Small intestine (tissue), 7 donors: ENCODE results near the gene KLHL35. TPM values are rescaled to one million over a fixed set of nuclear protein-coding genes. Genes with fewer than 3 reads are reported as not detected.

ENCODE experiments used
- DNase-seq, 2 donors: peaks; one replicate each; pipeline versions ENCODE4 v3.0.0 to v3.0.0-alpha.2; 2013
- FAIRE-seq: peaks from 2 replicates; lab custom pipeline; 2012; peaks lifted over from hg19 to GRCh38; lab: Jason Lieb, UNC
- H3K27ac ChIP-seq, 3 donors: one replicate each; pipeline ENCODE4 v1.5.1; 2013; ENCODE audit warnings: low read length in 2 of 3, mild to moderate bottlenecking in 2 of 3, control low read depth in 1 of 3, inconsistent platforms in 1 of 3, low read depth in 1 of 3, moderate library complexity in 1 of 3
- H3K27me3 ChIP-seq, 3 donors: one replicate each; pipeline ENCODE4 v1.6.1; 2013; ENCODE audit warnings: low read length in 3 of 3, inconsistent platforms in 1 of 3; ENCODE audit not compliant: control insufficient read depth in 3 of 3, insufficient read depth in 3 of 3
- H3K36me3 ChIP-seq, 3 donors: one replicate each; pipeline ENCODE4 v1.6.1; 2013; ENCODE audit warnings: low read length in 3 of 3, inconsistent platforms in 1 of 3, low read depth in 1 of 3, mild to moderate bottlenecking in 1 of 3, moderate library complexity in 1 of 3; ENCODE audit not compliant: control insufficient read depth in 3 of 3, insufficient read depth in 2 of 3
- H3K4me1 ChIP-seq, 3 donors: one replicate each; pipeline ENCODE4 v1.6.1; 2013; ENCODE audit warnings: low read length in 2 of 3, inconsistent platforms in 1 of 3, low read depth in 1 of 3, mild to moderate bottlenecking in 1 of 3, moderate library complexity in 1 of 3; ENCODE audit not compliant: control insufficient read depth in 3 of 3, insufficient read depth in 2 of 3
- H3K4me3 ChIP-seq, 3 donors: one replicate each; pipeline ENCODE4 v1.5.1; 2013; ENCODE audit warnings: low read length in 3 of 3, control low read depth in 1 of 3, inconsistent platforms in 1 of 3, low read depth in 1 of 3, mild to moderate bottlenecking in 1 of 3, moderate library complexity in 1 of 3
- H3K9me3 ChIP-seq, 2 donors: one replicate each; pipeline ENCODE4 v1.6.1; 2013; ENCODE audit warnings: low read depth in 1 of 2, low read length in 1 of 2; ENCODE audit not compliant: control insufficient read depth in 2 of 2, insufficient read depth in 1 of 2
- WGBS, 3 donors: extraction: QIAGEN DNeasy Blood & Tissue Kit; methylation state at CpG; one replicate each; pipeline ENCODE4 v1.1.7; 2013; 5-methylcytosine and 5-hydroxymethylcytosine counted together
- polyA plus RNA-seq, 4 donors: library from polyadenylated mRNA; stranded (reverse) in 3 of 4; unstranded in 1 of 4; fragments of 200-250 nt in 3 of 4; fragments of 120-200 nt in 1 of 4; gene quantifications; one replicate each; pipeline versions ENCODE4 v1.2.1 to v1.2.3, GENCODE V29; 2013
- donor health status: healthy with polysubstance abuse.
- donor health status: control.
- donor health status: control.
- donor health status: Bipolar disorder and iron deficiency.
- donor health status: healthy.

KLHL35 gene
- polyA plus RNA-seq, 4 donors = 0.81 to 0.97 TPM; not detected in 2

- no peak overlapping the region for H3K4me3 ChIP-seq
- no peaks in the 10 kb centered on the region for H3K27me3 ChIP-seq
- H3K36me3 ChIP-seq = peaks cover 0 to 74% (median 0%) of the 10 kb centered on the region in 3 donors
- 84 to 90% (median 84%) methylated on average over 7 of the region's 7 CpGs for WGBS, 3 donors
- H3K27ac ChIP-seq = no peak overlapping the region
- FAIRE-seq (no peak), DNase-seq (no peak)
- H3K4me1 ChIP-seq = no peaks in the 10 kb centered on the region
- H3K9me3 ChIP-seq = no peaks in the 10 kb centered on the region
Measured at GRCh38 chr11:75450236-75450635, 17.2 kb upstream of the KLHL35 start.

DNA sequence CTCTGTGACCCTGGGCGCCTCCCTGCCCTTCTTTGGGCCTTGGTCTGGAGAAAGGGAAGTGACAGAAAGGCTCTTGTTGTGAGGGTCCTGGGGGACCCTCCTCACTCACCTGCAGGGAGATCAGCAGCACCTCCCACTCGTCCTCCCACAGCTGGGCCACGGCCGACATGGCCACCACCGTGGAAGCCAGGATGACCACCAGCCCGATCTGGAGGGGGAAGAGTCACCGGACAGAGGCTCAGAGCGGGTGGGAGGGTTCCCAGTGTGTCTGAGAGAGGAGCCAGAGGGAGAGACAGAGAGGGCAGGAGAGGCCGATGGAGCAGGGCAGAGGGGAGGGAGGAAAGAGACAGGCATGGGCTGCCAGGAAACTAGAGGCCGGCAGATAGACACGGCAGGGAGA is 16.8 kb upstream of the KLHL35 start:
- H3K4me1 ChIP-seq = no peaks in the 10 kb centered on the region
- WGBS, 3 donors = 87 to 96% (median 89%) methylated on average over 11 of the region's 11 CpGs
- DNase-seq = no peak
- FAIRE-seq = no peak
- no peaks in the 10 kb centered on the region for H3K27me3 ChIP-seq
- no peaks in the 10 kb centered on the region for H3K9me3 ChIP-seq
- no peak overlapping the region for H3K4me3 ChIP-seq
- no peak overlapping the region for H3K27ac ChIP-seq
- peaks cover 0 to 70% (median 0%) of the 10 kb centered on the region in 3 donors for H3K36me3 ChIP-seq

DNA sequence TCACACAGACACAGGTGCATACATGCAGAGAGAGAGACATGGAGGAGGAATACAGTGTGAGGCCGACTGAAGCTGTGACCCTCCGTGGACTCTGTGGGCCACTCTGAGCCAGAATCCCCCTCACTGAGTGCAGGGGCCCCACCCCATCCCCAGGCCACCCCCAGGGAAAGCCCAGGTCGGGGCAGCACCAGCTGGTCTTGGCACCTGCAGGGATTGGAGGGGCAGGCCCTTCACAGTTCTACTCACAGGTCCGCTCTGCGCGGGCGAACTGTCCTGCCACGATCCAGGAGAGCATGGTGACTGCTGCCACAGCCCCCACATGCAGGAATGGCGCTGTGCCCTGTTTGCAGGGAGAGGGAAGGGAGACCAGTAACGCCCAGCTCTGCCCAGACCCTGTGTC is 16.3 kb upstream of the KLHL35 start:
- H3K4me1 ChIP-seq = no peaks in the 10 kb centered on the region
- no peak overlapping the region for H3K4me3 ChIP-seq
- no peaks in the 10 kb centered on the region for H3K9me3 ChIP-seq
- FAIRE-seq (no peak), DNase-seq (no peak)
- peaks cover 0 to 72% (median 0%) of the 10 kb centered on the region in 3 donors for H3K36me3 ChIP-seq
- H3K27ac ChIP-seq = no peak overlapping the region
- H3K27me3 ChIP-seq = no peaks in the 10 kb centered on the region
- 81 to 97% (median 92%) methylated on average over 10 of the region's 10 CpGs for WGBS, 3 donors

DNA sequence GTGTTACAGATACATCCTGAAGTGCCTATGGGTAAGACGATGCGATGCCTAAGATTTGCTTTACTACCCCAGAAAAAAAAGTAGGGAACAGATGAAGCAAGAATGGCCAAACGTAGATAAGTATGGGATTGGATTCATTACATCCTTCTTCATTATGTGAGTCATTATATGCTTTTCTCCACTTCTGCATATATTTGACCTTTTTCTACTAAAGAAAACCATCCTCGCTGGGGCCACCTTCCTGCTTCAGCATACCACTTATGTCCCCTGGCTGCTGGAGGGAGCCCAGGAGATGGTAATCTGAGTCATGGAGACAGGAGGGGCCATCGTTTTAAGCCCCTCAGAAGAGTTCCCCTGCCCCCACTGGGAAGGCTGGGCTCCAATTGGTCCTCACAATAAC is 14.4 kb upstream of the KLHL35 start:
- FAIRE-seq = no peak
- no peak for DNase-seq
- no peaks in the 10 kb centered on the region for H3K4me1 ChIP-seq
- H3K27ac ChIP-seq = no peak overlapping the region
- H3K27me3 ChIP-seq = no peaks in the 10 kb centered on the region
- H3K36me3 ChIP-seq = peaks cover 0 to 76% (median 0%) of the 10 kb centered on the region in 3 donors
- WGBS, 3 donors = 75 to 79% (median 76%) methylated on average over 5 of the region's 5 CpGs
- no peaks in the 10 kb centered on the region for H3K9me3 ChIP-seq
- no peak overlapping the region for H3K4me3 ChIP-seq

GRCh38 chr11:75445315-75445953 is 12.4 kb upstream of the KLHL35 start:
- FAIRE-seq (no peak), DNase-seq (peak; percentile 62 to 76)
- Histone ChIP-seq H3K36me3 (peaks cover 0 to 79% (median 0%) of the 10 kb centered on the region in 3 donors), H3K4me1 (no peaks in the 10 kb centered on the region), H3K27me3 (no peaks in the 10 kb centered on the region), H3K4me3 (no peak overlapping the region), H3K27ac (no peak overlapping the region), H3K9me3 (no peaks in the 10 kb centered on the region)
- WGBS, 3 donors = 9 to 22% (median 14%) methylated on average over 5 to 6 of the region's 6 CpGs

DNA sequence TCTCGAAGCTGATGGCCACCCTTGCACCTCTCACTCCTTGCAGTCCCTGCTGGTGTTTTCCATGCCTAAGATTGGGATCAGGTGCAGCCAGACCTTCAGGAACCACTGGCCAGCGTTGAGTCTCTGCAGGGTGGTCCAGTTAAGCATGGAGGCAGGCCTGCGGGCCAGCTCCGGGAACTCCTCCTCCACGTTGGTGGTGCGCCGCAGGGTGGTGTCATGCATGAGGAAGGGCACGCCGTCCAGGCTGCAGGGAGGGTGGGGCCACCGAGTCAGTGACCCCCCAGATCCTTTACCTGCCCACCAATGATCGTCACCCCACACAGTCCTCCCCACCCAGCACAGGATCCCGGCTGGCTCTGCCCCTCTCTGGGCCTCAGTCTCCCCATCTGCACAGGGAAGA is 10.0 kb upstream of the KLHL35 start:
- no peaks in the 10 kb centered on the region for H3K27me3 ChIP-seq
- FAIRE-seq = no peak
- H3K36me3 ChIP-seq = peaks cover 0 to 79% (median 0%) of the 10 kb centered on the region in 3 donors
- H3K27ac ChIP-seq = no peak overlapping the region
- no peak for DNase-seq
- H3K4me3 ChIP-seq = no peak overlapping the region
- no peaks in the 10 kb centered on the region for H3K9me3 ChIP-seq
- 85 to 87% (median 85%) methylated on average over 12 of the region's 12 CpGs for WGBS, 3 donors
- no peaks in the 10 kb centered on the region for H3K4me1 ChIP-seq

DNA sequence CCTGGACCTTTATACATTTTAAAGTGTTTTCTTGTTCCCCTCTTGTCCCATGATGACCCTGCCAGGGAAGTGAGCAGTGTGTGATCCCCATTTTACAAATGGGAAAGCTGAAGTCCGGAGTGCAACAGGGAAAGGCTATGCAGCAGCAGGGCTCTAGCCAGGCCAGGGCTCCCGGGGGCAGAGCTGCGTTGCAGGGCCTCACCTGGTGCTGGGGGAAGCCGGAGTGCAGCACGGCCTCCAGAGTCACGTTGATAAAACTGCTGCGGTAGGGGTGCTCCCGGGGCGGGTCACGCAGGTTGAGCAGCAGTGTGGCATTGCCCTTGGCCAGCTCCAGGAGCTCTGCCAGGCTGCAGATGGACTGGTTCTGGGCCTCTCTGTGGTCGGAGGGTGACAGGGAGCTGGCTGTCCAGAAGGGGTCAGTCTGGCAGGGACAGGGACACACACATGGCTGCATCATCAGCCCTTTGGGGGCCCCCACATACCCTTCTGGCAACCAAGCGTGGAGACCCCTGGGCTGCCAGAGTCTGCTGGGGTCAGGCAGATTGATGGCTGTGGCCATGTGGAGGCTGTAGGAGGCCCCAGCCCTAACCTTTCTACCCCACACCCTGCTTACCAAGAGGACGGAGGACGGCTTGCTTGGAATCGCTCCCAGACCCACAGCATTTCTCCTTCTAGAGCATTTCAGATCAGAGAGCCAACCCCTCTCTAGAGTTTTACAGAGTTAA is 9.3 kb upstream of the KLHL35 start:
- H3K9me3 ChIP-seq = no peaks in the 10 kb centered on the region
- no peak overlapping the region for H3K27ac ChIP-seq
- DNase-seq (no peak), FAIRE-seq (no peak)
- H3K27me3 ChIP-seq = no peaks in the 10 kb centered on the region
- no peaks in the 10 kb centered on the region for H3K4me1 ChIP-seq
- WGBS, 3 donors = 85 to 92% (median 86%) methylated on average over 15 of the region's 15 CpGs
- H3K4me3 ChIP-seq = no peak overlapping the region
- H3K36me3 ChIP-seq = peaks cover 0 to 80% (median 0%) of the 10 kb centered on the region in 3 donors

DNA sequence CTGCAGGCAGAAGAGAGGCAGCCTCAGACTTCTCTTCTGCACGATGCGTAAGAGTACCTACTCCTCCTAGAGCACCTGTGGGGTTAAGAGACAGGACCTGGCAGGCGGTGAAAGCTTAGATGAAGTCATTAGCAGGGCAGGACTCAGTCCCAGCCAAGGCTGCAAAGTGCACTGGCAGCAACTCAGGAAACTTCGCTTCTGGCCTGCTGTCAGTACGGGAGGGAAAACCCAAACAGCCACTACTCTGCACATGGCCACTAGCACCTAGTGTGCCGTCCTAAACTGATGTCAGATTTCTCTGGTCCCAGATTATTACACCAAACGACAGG is 8.8 kb upstream of the KLHL35 start:
- peaks cover 0 to 85% (median 0%) of the 10 kb centered on the region in 3 donors for H3K36me3 ChIP-seq
- no peak overlapping the region for H3K4me3 ChIP-seq
- no peaks in the 10 kb centered on the region for H3K4me1 ChIP-seq
- H3K27ac ChIP-seq = no peak overlapping the region
- H3K9me3 ChIP-seq = no peaks in the 10 kb centered on the region
- FAIRE-seq = no peak
- 77 to 82% (median 81%) methylated on average over 7 of the region's 7 CpGs for WGBS, 3 donors
- no peak for DNase-seq
- no peaks in the 10 kb centered on the region for H3K27me3 ChIP-seq
